ENCODE measurements around the gene WDR48.

WDR48 gene

DNA sequence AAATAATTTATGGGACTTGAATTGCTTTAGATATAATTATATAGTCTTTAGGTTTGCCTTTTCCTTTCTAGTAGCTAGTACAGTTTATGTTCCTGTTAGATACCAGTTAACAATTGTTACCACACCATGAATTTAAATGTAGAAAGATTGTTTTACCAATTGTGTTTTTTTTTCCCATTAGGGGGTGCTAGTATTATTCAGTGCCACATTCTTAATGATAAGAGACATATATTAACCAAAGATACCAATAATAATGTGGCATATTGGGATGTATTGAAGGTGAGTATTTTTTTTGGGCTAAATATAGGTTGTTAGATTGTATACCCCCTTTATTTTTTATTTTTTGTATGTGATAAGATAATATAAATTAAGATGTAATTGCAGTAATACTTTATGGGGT lies 27.7 kb downstream of the WDR48 start:
- no peak overlapping the region for H3K4me3 ChIP-seq (ENCODE audit: low read depth, low read length)
- no peak overlapping the region for H3K4me2 ChIP-seq (ENCODE audit: low read length)
- H3K27ac ChIP-seq, result no peak overlapping the region
- no peak overlapping the region for H3K9ac ChIP-seq
- H2AFZ ChIP-seq, result no peak overlapping the region
- no peaks in the 10 kb centered on the region for H3K79me2 ChIP-seq
- TF ChIP-seq, protein P1, sequence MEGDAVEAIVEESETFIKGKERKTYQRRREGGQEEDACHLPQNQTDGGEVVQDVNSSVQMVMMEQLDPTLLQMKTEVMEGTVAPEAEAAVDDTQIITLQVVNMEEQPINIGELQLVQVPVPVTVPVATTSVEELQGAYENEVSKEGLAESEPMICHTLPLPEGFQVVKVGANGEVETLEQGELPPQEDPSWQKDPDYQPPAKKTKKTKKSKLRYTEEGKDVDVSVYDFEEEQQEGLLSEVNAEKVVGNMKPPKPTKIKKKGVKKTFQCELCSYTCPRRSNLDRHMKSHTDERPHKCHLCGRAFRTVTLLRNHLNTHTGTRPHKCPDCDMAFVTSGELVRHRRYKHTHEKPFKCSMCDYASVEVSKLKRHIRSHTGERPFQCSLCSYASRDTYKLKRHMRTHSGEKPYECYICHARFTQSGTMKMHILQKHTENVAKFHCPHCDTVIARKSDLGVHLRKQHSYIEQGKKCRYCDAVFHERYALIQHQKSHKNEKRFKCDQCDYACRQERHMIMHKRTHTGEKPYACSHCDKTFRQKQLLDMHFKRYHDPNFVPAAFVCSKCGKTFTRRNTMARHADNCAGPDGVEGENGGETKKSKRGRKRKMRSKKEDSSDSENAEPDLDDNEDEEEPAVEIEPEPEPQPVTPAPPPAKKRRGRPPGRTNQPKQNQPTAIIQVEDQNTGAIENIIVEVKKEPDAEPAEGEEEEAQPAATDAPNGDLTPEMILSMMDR (IDR thresholded peaks at IDR 0.05), result no peak
- no peaks in the 10 kb centered on the region for H3K9me3 ChIP-seq (ENCODE audit: control insufficient read depth, low read length)
- no peaks in the 10 kb centered on the region for H3K36me3 ChIP-seq (ENCODE audit: control insufficient read depth, insufficient read depth, low read length)
- no peaks in the 10 kb centered on the region for H3K27me3 ChIP-seq (ENCODE audit: control insufficient read depth, insufficient read depth, low read length)
- H3K4me1 ChIP-seq, result no peaks in the 10 kb centered on the region

GRCh38 chr3:39080026-39080425 lies 28.2 kb downstream of the WDR48 start:
- H3K9me3 ChIP-seq (ENCODE audit: control insufficient read depth, low read length), result no peaks in the 10 kb centered on the region
- H2AFZ ChIP-seq, result no peak overlapping the region
- no peak overlapping the region for H3K27ac ChIP-seq
- TF ChIP-seq, protein P1 (IDR thresholded peaks at IDR 0.05), result no peak
- no peaks in the 10 kb centered on the region for H3K27me3 ChIP-seq (ENCODE audit: control insufficient read depth, insufficient read depth, low read length)
- H3K4me1 ChIP-seq, result no peaks in the 10 kb centered on the region
- H3K79me2 ChIP-seq, result no peaks in the 10 kb centered on the region
- H3K4me3 ChIP-seq (ENCODE audit: low read depth, low read length), result no peak overlapping the region
- H3K36me3 ChIP-seq (ENCODE audit: control insufficient read depth, insufficient read depth, low read length), result no peaks in the 10 kb centered on the region
- no peak overlapping the region for H3K4me2 ChIP-seq (ENCODE audit: low read length)
- H3K9ac ChIP-seq, result no peak overlapping the region

DNA sequence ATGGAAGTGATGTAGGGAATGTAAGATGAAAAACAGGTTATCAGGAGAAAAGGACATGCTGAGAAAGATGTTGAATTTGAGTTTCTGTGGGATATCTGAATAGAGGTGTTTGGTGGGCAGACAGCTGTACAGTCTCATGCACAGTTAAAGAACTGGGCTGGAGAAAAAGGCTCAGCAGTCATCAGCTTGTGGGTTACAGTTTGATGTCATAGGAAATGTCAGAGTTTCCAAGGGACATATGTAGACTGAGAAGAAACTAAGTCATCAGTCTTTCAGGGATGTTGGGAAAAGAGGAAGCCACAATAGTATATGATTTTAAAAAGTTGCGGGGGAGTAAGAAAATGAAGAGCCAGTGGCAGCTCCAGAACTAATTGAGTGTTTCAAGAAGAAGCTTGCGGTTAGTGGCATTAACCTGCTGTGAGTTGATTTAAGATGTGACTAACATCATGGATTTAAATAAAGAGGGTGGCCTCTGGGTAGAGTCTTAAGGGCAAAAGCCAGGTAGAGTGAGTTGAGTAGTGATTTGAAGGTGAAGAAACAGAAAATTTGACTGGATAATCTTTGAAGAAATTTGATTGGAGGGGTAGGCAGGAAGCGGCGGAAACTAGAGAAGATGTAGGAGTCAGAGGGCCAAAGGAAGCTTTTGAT lies 31.0 kb downstream of the WDR48 start:
- H3K27me3 ChIP-seq (ENCODE audit: control insufficient read depth, insufficient read depth, low read length), result no peaks in the 10 kb centered on the region
- H3K9ac ChIP-seq, result no peak overlapping the region
- no peaks in the 10 kb centered on the region for H3K9me3 ChIP-seq (ENCODE audit: control insufficient read depth, low read length)
- no peaks in the 10 kb centered on the region for H3K4me1 ChIP-seq
- no peak overlapping the region for H3K27ac ChIP-seq
- H3K4me2 ChIP-seq (ENCODE audit: low read length), result no peak overlapping the region
- no peak overlapping the region for H2AFZ ChIP-seq
- H3K36me3 ChIP-seq (ENCODE audit: control insufficient read depth, insufficient read depth, low read length), result no peaks in the 10 kb centered on the region
- H3K4me3 ChIP-seq (ENCODE audit: low read depth, low read length), result no peak overlapping the region
- H3K79me2 ChIP-seq, result no peaks in the 10 kb centered on the region
- TF ChIP-seq, protein P1 (IDR thresholded peaks at IDR 0.05), result no peak

DNA sequence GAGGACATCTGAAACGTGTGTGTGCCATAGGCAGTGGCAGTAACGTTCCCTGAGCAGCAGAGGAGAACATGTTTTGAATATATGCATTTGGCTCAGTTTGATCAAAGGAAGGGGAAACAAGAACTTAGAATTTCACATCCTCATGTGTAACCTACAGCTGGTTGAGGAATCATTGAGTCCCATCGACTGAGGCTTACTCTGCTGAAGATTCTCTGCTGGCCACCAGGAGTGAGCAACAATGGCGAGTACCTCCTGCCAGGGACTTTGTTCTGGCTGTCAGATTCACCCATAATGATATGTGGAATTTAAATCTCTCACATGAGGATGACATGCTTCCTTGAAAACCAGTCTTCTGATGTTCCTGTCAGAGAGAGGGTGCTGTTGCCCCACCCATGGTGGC lies 34.3 kb downstream of the WDR48 start:
- Histone ChIP-seq H2AFZ (no peak overlapping the region), H3K9me3 (ENCODE audit: control insufficient read depth, low read length) (no peaks in the 10 kb centered on the region), H3K4me2 (ENCODE audit: low read length) (no peak overlapping the region), H3K4me3 (ENCODE audit: low read depth, low read length) (no peak overlapping the region), H3K4me1 (no peaks in the 10 kb centered on the region), H3K27me3 (ENCODE audit: control insufficient read depth, insufficient read depth, low read length) (no peaks in the 10 kb centered on the region), H3K27ac (no peak overlapping the region), H3K79me2 (no peaks in the 10 kb centered on the region), H3K9ac (no peak overlapping the region), H3K36me3 (ENCODE audit: control insufficient read depth, insufficient read depth, low read length) (no peaks in the 10 kb centered on the region)
- TF ChIP-seq, protein P1 (IDR thresholded peaks at IDR 0.05), result no peak

DNA sequence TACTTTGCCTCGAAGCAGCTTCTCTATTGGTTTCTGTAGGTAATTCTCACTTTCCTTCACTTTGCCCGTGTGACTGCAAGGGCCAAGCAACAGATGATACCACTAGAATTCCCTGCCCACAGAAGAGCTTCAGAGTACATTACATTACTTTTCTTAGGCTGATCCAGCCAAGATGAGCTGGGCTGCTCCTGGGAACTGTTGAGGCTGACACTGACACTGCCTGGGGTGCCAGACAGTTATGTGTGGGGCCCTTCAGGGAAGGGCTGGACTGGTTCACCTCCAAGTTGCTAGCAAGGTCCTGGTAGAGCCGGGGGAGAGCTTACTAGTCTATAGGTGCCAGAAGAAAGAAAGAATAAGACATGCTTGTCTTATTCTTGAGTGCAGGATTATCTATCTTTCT lies 36.6 kb downstream of the WDR48 start:
- H3K4me3 ChIP-seq (ENCODE audit: low read depth, low read length), result no peak overlapping the region
- no peaks in the 10 kb centered on the region for H3K27me3 ChIP-seq (ENCODE audit: control insufficient read depth, insufficient read depth, low read length)
- H3K4me1 ChIP-seq, result no peaks in the 10 kb centered on the region
- no peak overlapping the region for H3K4me2 ChIP-seq (ENCODE audit: low read length)
- no peaks in the 10 kb centered on the region for H3K36me3 ChIP-seq (ENCODE audit: control insufficient read depth, insufficient read depth, low read length)
- no peak overlapping the region for H3K27ac ChIP-seq
- no peak overlapping the region for H3K9ac ChIP-seq
- TF ChIP-seq, protein P1 (IDR thresholded peaks at IDR 0.05), result no peak
- no peaks in the 10 kb centered on the region for H3K9me3 ChIP-seq (ENCODE audit: control insufficient read depth, low read length)
- no peaks in the 10 kb centered on the region for H3K79me2 ChIP-seq
- no peak overlapping the region for H2AFZ ChIP-seq
